Ovary (tissue), 9 donors: Measurements from ENCODE around the gene EIF3B. TPM values are rescaled to one million over a fixed set of nuclear protein-coding genes. Genes with fewer than 3 reads are reported as not detected.

ENCODE experiments used
- DNase-seq, 5 donors: peaks; one replicate each; pipeline ENCODE4 v3.0.0-alpha.2; 2019 to 2020
- H3K27ac ChIP-seq, 2 donors: fragments of 200-600 bp; one replicate each; pipeline versions ENCODE4 v1.5.1 to v1.8.0; 2019 to 2022
- H3K27me3 ChIP-seq: fragments of 200-600 bp; one replicate; pipeline ENCODE4 v1.8.0; 2022
- H3K36me3 ChIP-seq: fragments of 200-600 bp; sonication (generic); one replicate; pipeline ENCODE4 v1.5.1; 2019
- H3K4me1 ChIP-seq: one replicate; pipeline ENCODE4 v1.8.1; 2013; ENCODE audit warnings: mild to moderate bottlenecking, moderate library complexity; ENCODE audit not compliant: insufficient read depth
- H3K4me3 ChIP-seq: fragments of 200-600 bp; sonication (generic); one replicate; pipeline ENCODE4 v1.5.1; 2017
- H3K9me3 ChIP-seq, 2 donors: fragments of 200-600 bp in 1 of 2; sonication (generic) in 1 of 2; one replicate each; pipeline versions ENCODE4 v1.5.1 to v1.8.1; 2013 to 2019; ENCODE audit warnings: mild to moderate bottlenecking in 1 of 2, moderate library complexity in 1 of 2
- CTCF ChIP-seq, 3 donors: fragments of 450-650 bp in 2 of 3; fragments of 200-600 bp in 1 of 3; IDR thresholded peaks; one replicate each; pipeline versions ENCODE4 v1.5.1 to v1.8.0; 2016 to 2022; ENCODE audit warnings: antibody characterized with exemption in 3 of 3, mild to moderate bottlenecking in 1 of 3
- EP300 ChIP-seq: sonication (generic); formaldehyde crosslinking; IDR thresholded peaks from one replicate; pipeline ENCODE4 v1.6.1; 2017; ENCODE audit warnings: antibody characterized with exemption
- POLR2A ChIP-seq: fragments of 450-650 bp; IDR thresholded peaks from one replicate; pipeline ENCODE4 v1.6.1; 2017; ENCODE audit warnings: antibody characterized with exemption, mild to moderate bottlenecking, moderate library complexity
- WGBS, 3 donors: extraction: QIAGEN DNeasy Blood & Tissue Kit in 1 of 3; methylation state at CpG; one replicate each; pipeline versions ENCODE4 v1.1.5 to v1.1.7; 2013 to 2017; 5-methylcytosine and 5-hydroxymethylcytosine counted together
- intact Hi-C, 4 donors: fragments of 100-400 bp; cut with DNase I; formaldehyde crosslinking; loops; one replicate each; pipeline versions ENCODE4 v1.11.0 to v1.15.1; 2022 to 2023
- polyA plus RNA-seq, 2 donors: library from polyadenylated mRNA; stranded (reverse); fragments of 200-250 nt in 1 of 2; fragments of 350-450 nt in 1 of 2; fragmentation: Illumina TruSeq in 1 of 2; extraction: RNeasy Lipid Tissue Mini Kit (QIAGEN cat#74804) in 1 of 2; gene quantifications; one replicate each; pipeline ENCODE4 v1.2.3, GENCODE V29; 2013 to 2014
- total RNA-seq, 7 donors: library from RNA; depleted of rRNA in 2 of 7; stranded (reverse); fragments of >200 nt in 2 of 7; fragmentation: NEBNext Ultra II Directional in 3 of 7; extraction: Animal tissue kit (Norgen Biotek cat#: 25700) in 3 of 7; gene quantifications; one replicate each; pipeline versions ENCODE4 v1.1.0 to v1.2.4, GENCODE V29; 2016 to 2023
- donor health status: DM: no; HTN: no; CAD: no; lungs with moderate emphysema.
- donor health status: DM: no; HTN: no; CAD: no.
- donor health status: Bipolar disorder and iron deficiency.
- donor health status: DM: yes; HTN: yes; CAD: no.
- donor health status: DM: no; HTN: no; CAD: no.
- donor health status: DM: yes; HTN: yes; CAD: no.

Gene EIF3B
- total and polyA plus RNA-seq, 9 donors = 62.3 to 185 (median 114) TPM

DNA sequence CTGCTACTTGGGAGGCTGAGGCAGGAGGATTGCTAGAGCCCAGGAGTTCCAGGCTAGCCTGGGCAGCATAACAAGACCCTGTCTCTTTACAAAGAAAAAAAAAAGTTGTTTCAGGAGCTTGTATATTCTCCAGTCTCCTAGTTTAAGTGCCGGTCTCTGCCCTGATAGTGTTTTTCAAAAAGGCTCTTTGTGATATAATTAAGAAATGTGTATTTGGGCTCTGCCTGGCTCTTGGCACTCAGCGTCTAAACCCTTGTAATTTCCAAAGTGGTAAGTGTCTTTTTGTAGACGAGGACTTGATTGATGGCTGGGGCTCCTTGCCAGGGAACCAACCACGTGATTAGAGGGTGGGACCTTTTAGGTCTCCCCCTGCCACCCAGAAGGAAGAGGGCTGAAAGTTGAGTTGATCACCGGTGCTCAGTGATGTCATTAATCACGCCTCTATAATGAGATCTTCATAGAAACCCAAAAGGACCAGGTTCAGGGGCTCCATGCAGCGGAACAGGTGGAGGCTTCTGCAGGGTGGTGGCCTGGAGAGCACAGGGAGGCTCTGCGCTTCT lies 4.4 kb downstream of the EIF3B start:
- Histone ChIP-seq H3K4me3 (no peak overlapping the region), H3K9me3 (no peaks in the 10 kb centered on the region), H3K36me3 (no peaks in the 10 kb centered on the region), H3K27ac (no peak overlapping the region), H3K4me1 (peaks cover 10% of the 10 kb centered on the region), H3K27me3 (no peaks in the 10 kb centered on the region)
- 64 to 69% (median 69%) methylated on average over 8 of the region's 8 CpGs for WGBS, 3 donors
- no peak for DNase-seq
- intact Hi-C loops = loop anchor here in 2 of 4 donors (10.0 kb wide), 1 partner anchor 114 kb away; the partner anchor contains the start of genes MRM2 (in 2 of the 2) and NUDT1 (in 2 of the 2)
- no peak for TF ChIP-seq POLR2A
- TF ChIP-seq EP300 = no peak
- no peak for TF ChIP-seq CTCF (IDR thresholded peaks at IDR 0.05)

- DNase-seq = no peak
- no peaks in the 10 kb centered on the region for H3K36me3 ChIP-seq
- H3K27me3 ChIP-seq = no peaks in the 10 kb centered on the region
- H3K9me3 ChIP-seq = no peaks in the 10 kb centered on the region
- 86 to 88% (median 87%) methylated on average over 11 of the region's 11 CpGs for WGBS, 3 donors
- H3K4me3 ChIP-seq = no peak overlapping the region
- no peak for TF ChIP-seq EP300
- TF ChIP-seq CTCF (IDR thresholded peaks at IDR 0.05) = no peak
- no peak overlapping the region for H3K27ac ChIP-seq
- intact Hi-C loops = loop anchor here in 2 of 4 donors (10.0 kb wide), 1 partner anchor 115 kb away; the partner anchor contains the start of genes MRM2 (in 2 of the 2) and NUDT1 (in 2 of the 2)
- H3K4me1 ChIP-seq = peaks cover 10% of the 10 kb centered on the region
Observed at GRCh38 chr7:2359610-2360009, 5.0 kb downstream of the EIF3B start.

GRCh38 chr7:2360796-2361195 lies 6.2 kb downstream of the EIF3B start:
- H3K36me3 ChIP-seq = no peaks in the 10 kb centered on the region

GRCh38 chr7:2362385-2363088 lies 7.9 kb downstream of the EIF3B start:
- 89 to 91% (median 91%) methylated on average over 27 of the region's 27 CpGs for WGBS, 3 donors
- H3K4me3 ChIP-seq = no peak overlapping the region
- TF ChIP-seq EP300 (no peak), POLR2A (no peak), CTCF (IDR thresholded peaks at IDR 0.05) (no peak)
- H3K9me3 ChIP-seq = no peaks in the 10 kb centered on the region
- no peak overlapping the region for H3K27ac ChIP-seq
- no peaks in the 10 kb centered on the region for H3K36me3 ChIP-seq
- no peaks in the 10 kb centered on the region for H3K27me3 ChIP-seq
- no peak for DNase-seq
- peaks cover 5% of the 10 kb centered on the region for H3K4me1 ChIP-seq
- intact Hi-C loops = no loop called here

More at GRCh38 chr7:2360796-2361195, 6.2 kb downstream of the EIF3B start:
- no peaks in the 10 kb centered on the region for H3K9me3 ChIP-seq
- no peak for DNase-seq
- no peak overlapping the region for H3K27ac ChIP-seq
- no peaks in the 10 kb centered on the region for H3K27me3 ChIP-seq
- peaks cover 10% of the 10 kb centered on the region for H3K4me1 ChIP-seq
- no peak for TF ChIP-seq CTCF (IDR thresholded peaks at IDR 0.05)
- WGBS, 3 donors = 26 to 32% (median 26%) methylated on average over 6 of the region's 6 CpGs
- intact Hi-C loops = no loop called here
- no peak overlapping the region for H3K4me3 ChIP-seq
